8988T (cell line): Measurements from ENCODE around the gene ZBTB7C.

Source experiments
- DNase-seq: peaks from one replicate; pipeline ENCODE4 v3.0.0; 2011

ZBTB7C gene

GRCh38 chr18:48133671-48134251, 275.4 kb downstream of the ZBTB7C start:
- DNase-seq: no peak

DNA sequence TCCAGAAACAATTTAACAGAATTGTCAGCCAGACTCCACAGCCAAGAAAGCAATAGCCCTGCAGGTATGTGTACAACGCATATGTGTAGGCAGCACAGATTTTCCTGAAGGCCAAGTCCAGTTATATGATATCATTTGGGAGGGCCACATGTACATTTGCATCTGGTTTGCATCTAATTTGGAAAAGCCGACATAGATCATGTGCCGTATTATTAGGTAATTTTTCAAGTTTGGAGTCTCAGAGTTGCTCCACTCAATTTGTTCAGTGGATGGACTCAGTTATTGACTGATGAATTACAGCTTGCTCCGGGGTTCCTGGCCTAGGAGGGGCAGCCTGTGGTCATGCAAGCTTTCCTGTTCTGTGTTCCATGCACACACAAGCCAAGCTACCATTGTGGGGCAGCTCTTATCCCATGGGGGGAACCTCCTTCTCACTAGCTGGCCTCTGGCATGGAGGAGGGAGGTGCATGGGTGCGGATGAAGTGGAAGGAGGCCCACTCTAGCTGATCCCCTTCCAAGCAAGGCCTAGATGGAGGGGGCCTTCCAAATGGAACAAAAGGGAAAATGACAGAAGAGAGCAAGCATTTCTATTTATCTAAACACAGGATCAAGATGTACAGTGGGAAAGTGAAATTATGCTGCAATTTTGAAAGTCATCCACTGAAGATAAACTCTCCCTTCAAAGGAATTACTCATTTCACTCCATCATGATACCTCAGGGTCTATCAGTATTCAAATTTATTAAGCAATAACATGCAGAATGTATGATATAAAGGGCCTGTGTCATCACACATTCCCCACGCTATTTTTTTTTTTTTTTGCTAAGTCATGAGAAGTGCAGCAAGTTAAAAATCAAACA, 276.2 kb downstream of the ZBTB7C start:
- DNase-seq: no peak

DNA sequence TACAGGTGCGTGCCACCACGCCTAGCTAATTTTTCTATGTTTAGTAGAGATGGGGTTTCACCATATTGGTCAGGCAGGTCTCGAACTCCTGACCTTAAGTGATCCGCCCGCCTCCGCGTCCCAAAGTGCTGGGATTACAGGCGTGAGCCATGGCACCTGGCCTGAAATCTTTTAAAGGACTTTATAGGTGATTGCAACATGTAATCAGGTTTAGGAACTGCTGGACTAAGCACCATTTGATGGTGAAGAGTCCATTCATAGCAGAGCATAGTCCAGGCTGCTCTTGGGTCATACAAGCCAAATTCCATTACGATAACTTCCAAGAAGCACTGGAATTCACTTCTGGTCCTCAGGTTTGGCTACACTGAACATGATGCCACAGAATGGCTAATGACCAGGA, 278.1 kb downstream of the ZBTB7C start:
- no peak for DNase-seq

- DNase-seq: no peak
These were observed 279.5 kb downstream of the ZBTB7C start for GRCh38 chr18:48129621-48130082.

GRCh38 chr18:48127606-48128005, 281.6 kb downstream of the ZBTB7C start:
- no peak for DNase-seq

GRCh38 chr18:48126240-48126639, 282.9 kb downstream of the ZBTB7C start:
- DNase-seq: no peak

- DNase-seq: no peak
These were observed 283.5 kb downstream of the ZBTB7C start for GRCh38 chr18:48125724-48126123.

- DNase-seq: no peak
These were observed 284.1 kb downstream of the ZBTB7C start for GRCh38 chr18:48124857-48125626.

- DNase-seq: no peak
These were observed 285.2 kb downstream of the ZBTB7C start for GRCh38 chr18:48123941-48124340.

GRCh38 chr18:48123324-48123723, 285.9 kb downstream of the ZBTB7C start:
- no peak for DNase-seq

DNA sequence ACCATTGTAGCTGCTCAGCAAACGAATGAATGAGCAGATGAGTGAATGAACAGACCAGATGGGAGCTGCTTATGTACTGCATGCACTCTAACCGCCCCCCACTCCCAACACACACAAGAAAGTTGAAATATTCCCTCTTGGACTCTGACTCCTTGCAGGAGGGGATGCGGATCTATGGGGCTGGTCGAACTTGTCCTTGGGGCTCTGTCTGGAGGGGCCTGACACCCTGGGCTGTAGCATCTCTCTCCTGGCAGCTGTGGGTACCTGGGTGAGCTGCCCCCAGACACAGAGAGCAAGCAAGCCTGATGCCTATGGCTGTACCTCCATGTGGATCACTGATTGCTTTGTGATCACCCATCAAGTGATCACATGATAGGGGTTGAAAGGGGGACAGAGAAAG, 286.4 kb downstream of the ZBTB7C start:
- no peak for DNase-seq

DNA sequence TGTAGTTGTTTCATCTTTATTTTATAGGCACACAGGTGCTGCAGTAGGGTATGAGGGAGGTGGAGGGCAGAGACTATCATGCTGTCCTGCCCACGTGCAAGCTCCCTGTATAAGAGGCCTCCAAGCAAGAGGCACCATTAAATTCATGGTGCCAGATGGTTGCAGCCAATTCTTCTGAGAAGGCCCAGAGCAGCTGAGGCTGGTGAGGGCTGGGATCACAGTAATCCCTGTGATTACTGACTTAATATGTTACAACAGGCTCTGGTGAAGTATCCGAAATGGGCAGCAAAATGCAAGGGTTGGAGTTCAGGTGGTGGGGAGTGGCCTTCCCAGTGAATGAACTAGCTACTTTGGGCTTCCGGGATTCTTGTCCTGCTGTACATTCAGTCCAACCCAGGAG, 286.8 kb downstream of the ZBTB7C start:
- no peak for DNase-seq

DNA sequence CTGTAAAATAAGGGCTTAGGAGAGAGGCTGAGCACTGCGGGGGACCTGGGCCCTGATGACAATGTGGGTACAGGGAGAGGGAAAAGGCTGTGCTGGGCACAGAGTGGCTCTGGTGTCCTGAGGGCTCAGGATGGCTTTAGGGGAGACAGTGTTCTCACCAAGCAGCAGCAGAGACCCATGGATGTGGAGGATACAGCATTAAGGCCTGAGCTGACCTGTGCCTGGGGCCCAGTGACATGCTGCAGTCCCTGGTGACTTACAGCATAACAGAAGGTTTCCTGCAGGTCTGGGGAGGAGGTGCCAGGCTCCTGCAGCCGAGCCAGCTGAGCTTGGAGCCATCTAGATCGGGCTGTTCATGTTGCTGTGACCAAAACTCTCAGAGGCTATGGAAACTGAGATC, 287.4 kb downstream of the ZBTB7C start:
- no peak for DNase-seq

DNA sequence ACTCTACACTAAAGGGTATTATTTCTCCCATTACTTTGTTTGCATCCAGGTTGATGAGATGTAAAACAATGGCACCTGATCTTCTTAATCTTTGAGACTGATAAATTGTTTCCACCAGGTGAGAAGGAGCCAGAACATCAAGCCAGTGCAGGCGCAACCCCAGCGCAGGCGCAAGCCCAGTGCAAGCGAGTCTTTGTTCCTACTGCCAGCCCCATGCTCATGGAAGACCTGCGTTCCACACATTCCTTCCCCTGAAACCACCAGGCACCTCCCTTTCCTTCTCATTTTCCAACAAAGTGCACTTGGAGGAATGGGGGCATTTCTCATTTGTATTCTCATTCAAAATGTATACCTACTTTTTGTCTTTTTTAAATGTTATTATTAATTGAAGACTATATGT, 290.0 kb downstream of the ZBTB7C start:
- no peak for DNase-seq

- no peak for DNase-seq
These were observed 292.1 kb downstream of the ZBTB7C start for GRCh38 chr18:48116873-48117630.

- no peak for DNase-seq
These were observed 293.2 kb downstream of the ZBTB7C start for GRCh38 chr18:48116017-48116416.

- DNase-seq: no peak
These were observed 295.5 kb downstream of the ZBTB7C start for GRCh38 chr18:48113691-48114090.

DNA sequence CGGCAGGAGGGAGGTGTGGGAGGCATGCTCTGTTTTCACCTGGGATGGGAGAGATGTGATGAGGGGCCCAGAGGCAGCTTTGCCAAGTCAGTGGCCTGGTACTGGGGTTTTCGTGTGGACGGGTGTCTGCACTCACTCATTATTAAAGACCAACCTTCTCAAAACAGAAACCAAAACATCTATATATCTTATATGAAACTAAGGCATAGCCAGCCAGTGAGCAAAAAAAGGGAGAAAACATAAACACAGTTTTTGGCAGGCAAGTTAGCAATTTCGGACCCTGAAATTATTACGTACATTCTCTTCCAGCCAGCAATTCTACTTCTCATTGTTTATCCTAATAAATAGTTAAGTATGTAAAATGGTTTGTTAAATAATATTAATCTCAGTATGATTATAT, 297.6 kb downstream of the ZBTB7C start:
- no peak for DNase-seq

DNA sequence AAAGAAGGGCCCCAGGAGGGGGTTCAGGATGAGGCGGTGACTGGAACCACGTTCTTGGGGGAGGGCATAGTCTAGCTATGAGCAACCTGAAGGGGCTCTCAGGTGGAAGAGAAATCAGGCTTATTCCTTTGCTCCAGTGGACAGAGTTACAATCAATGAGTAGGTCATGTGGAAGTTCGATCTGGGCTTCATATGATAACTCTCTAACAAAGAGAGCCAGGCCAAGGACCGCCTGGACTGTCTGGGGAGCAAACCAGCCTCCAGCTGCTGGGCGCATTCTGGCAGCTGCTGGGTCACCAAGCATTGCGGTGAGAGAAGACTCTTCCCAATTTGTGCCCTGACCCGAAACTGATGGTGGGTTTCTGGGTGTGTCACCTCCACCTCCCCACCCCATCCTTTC, 298.4 kb downstream of the ZBTB7C start:
- DNase-seq: no peak

- no peak for DNase-seq
These were observed 299.2 kb downstream of the ZBTB7C start for GRCh38 chr18:48109961-48110493.

GRCh38 chr18:48108136-48108535, 301.0 kb downstream of the ZBTB7C start:
- no peak for DNase-seq

DNA sequence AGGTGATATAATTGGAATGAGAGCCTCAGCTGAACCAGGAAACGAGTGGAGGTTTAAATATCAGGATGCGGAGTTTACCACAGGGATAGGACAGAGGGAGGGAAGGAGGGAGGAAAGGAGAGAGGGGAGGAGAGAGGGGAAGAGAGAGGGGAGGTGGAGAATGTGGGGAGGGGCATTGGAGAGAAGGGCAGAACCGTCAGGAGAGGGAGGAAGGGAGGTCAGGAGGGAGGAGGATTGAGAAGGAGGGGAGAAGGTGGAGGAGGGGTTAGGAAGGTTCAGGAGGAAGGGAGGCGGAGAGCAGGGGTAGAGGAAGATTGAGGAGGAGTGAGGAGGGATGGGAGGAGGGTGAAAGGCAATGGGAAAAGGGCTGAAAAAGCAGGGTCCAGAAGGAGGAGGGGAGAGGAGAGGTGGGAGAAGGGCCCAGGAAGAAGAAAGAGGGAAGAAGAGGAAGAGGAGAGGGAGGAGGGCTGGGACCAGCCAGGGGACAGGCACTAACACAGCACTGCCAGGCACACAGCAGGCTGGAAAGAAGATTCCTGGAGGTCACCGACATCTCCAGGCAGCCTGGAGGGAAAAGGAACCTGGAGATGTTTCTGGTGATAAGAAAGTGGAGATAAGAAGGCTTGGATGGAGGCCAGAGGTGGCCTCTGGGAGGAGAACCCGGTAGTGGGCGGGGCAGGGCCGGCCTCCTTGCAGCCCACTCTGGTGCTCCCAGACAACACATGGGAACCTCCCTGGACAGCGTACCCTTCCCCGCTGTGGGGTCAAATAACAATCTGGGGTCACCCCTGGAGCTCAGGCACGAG, 302.0 kb downstream of the ZBTB7C start:
- no peak for DNase-seq
